HG02938 (cell line): ENCODE results near the gene ERP29.
"Not testable (repeated sequence)": the region's sequence is repeated elsewhere in the genome, so short reads cannot be mapped to it uniquely, and the experiment has no call there.

Source experiments
- ATAC-seq: cut with Tn5 transposase; IDR thresholded peaks from one replicate; pipeline ENCODE4 v1.9.1; 2021; ENCODE audit warnings: mild to moderate bottlenecking, moderate library complexity; ENCODE audit not compliant: unreplicated experiment

ERP29 gene

DNA sequence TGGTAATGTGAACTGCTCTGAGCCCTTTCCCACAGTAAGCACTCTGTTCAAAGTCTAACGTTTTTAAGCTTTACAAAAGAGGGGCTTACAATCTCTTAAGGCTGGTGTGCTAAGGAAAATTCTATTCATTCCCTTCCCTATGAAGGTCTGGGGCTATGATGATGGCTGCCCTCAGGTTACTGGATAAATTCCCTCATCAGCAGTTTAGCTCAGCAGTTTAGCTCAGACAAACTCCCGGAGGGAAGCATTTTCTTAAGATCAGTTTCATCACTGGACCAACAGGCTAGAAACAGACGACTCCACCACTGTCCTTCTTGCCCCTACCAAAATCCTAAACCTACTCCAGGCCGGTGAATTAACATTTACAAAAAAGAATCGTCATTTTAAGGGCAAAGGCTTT, 19.1 kb downstream of the ERP29 start:
- ATAC-seq: no peak

DNA sequence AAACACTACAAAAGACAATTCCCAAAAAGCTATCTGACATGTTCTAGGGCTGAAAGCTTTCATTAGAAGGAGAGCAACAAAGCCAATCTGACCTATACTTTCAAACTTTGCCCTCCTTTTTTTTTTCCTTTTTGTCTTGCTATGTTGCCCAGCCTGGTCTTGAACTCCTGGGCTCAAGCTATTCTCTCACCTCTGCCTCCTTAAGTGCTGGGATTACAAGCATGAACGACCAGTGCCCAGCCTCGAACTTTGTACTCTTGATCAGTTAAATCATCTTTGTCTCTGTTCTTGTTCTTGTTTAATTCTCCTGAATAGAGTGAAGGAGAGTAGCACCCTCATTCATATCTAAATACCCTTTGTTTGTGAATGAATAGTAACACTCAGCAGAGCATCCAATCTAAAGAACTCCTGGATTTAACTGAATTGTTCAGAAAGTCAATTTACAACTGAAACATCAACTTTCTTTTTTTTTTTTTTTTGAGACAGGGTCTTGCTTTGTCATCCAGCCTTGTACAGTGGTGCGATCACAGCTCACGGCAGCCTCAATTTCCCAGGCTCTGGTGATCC, 22.1 kb downstream of the ERP29 start:
- no peak for ATAC-seq

DNA sequence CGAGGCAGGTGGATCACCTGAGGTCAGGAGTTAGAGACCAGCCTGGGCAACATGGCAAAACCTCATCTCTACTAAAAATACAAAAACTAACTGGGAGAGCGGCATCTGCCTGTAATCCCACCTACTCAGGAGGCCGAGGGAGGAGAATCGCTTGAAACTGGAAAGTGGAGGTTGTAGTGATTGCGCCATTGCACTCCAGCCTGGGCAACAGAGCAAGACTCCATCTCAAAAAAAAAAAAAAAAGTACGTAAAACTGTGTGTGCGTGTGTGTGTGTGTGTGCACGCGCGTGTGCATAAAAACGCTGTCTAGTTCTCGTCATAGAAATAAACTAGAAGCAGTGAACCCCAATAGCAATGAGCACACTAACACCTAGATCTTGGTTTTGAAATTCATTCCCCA, 23.4 kb downstream of the ERP29 start:
- ATAC-seq: not testable (repeated sequence)

DNA sequence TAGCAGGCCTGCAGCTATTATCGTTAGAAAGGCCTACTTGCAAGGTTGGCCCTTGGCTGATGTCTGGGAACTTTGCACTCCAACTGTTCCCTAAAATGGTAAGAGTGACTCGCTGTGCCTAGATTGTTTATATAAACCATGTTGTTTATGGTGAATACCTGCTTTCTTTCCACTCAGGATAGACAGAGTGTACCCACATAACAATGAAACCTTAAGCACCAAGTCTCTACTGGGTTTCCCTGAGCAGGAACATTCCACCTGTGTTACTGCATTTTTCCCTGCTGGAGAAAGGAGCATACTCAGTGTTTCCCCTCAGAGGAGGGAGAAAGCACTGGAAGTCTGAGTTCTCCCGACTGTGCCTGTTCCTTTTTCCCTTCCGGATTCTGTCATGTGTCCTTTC, 32.8 kb downstream of the ERP29 start:
- ATAC-seq: no peak

DNA sequence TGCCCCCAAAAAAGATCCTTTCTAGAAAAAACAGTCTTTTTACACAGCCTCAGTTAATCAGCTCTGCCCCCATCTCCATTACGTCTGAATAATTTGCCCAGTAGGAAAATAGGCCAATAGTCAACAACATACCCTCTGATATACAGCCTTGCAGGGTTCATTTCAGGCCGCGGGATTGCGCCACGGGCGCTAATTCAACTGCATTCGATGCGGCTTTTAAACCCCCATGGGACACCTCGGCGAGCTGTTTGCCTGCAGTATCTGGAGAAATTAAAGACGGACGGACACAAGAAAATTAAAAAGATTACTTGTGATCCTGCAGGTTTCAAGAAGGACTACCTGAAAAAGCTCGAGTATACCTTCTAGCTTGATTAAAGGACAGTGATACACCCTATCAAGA, 36.1 kb downstream of the ERP29 start:
- no peak for ATAC-seq

DNA sequence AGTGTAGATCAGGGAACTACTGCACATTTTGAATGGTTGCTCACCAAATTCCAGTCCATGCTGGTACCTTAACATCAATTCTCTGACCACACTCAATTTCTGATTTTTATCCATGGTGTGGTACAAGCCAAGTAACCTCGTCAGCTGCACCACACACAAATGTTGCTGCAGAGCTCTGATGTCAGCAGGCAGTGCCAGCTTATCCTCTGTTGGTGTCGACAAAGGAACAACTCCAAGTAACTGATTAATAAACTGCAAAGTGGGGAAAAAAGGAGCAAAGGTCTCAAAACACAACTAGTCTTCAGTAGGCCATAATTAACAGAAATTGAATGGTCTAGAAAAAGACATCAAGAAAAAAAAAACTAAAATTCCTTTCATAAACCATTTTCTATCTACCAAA, 47.9 kb downstream of the ERP29 start:
- ATAC-seq: no peak

DNA sequence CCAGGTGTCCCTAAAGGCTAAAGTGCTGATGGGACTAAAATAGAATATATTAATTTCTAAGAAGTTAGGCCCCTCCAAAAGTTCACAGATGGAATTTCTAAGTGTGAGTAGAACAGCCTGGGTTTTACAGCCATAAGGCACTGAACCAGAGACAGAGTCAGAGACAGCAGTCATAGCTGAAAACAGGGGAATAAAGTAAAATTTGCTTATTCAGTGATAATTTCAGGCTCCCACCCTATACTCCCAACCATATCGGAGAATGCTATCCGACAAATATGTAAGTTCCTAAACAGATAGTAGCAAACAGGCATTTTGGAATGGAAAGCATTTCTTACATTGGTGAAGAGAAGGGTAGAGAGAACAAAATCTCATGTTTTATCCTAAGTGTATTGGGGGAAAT, 50.0 kb downstream of the ERP29 start:
- no peak for ATAC-seq

DNA sequence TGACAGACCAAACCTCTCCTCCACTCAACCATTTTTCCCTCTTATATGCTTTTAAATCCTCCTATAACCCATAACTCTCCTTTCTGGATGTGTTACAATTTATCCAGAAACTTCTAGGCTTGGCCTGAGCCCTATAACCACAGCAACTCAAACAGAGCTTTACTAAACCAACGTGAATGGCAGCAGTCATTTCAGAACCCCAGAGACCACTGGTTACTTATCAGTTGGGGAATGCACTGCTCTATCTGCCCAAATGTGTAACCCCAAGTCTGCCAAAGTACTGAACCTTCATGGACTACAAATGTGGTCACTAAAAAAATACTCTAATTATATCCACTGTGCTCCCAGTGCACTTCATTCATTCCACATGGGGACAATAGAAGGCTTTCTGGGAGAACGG, 53.3 kb downstream of the ERP29 start:
- ATAC-seq: no peak
